HepG2 (cell line): ENCODE measurements around the gene THOP1. TPM values are rescaled to one million over a fixed set of nuclear protein-coding genes. Genes with fewer than 3 reads are reported as not detected.

Experiments
- DPF2 ChIP-seq: sonication (generic); formaldehyde crosslinking; IDR thresholded peaks from 2 replicates; pipeline ENCODE4 v1.4.0; 2020; ENCODE audit warnings: mild to moderate bottlenecking, low read depth, missing genetic modification reagents, borderline replicate concordance
- FLYWCH1 ChIP-seq: sonication (generic); formaldehyde crosslinking; IDR thresholded peaks from 2 replicates; pipeline ENCODE4 v1.8.1; 2023; ENCODE audit warnings: mild to moderate bottlenecking, missing genetic modification reagents
- FOXK2 ChIP-seq: fragments of 450-650 bp; IDR thresholded peaks from 2 replicates; pipeline ENCODE4 v1.6.1; 2016
- HNRNPL ChIP-seq: fragments of 200-400 bp; formaldehyde crosslinking; IDR thresholded peaks from 2 replicates; pipeline ENCODE4 v1.6.1; 2017; ENCODE audit warnings: mild to moderate bottlenecking, low read depth, low read length
- KAT7 ChIP-seq: IDR thresholded peaks from 2 replicates; pipeline ENCODE4 v1.6.1; 2018; ENCODE audit warnings: borderline replicate concordance, missing compliant biosample characterization
- KDM3A ChIP-seq: IDR thresholded peaks from 2 replicates; pipeline ENCODE4 v1.6.1; 2018; ENCODE audit warnings: low read depth, missing compliant biosample characterization
- KDM5A ChIP-seq: fragments of 200-600 bp; sonication (generic); IDR thresholded peaks from 2 replicates; pipeline ENCODE4 v1.7.0; 2018; ENCODE audit warnings: antibody characterized with exemption, mild to moderate bottlenecking, low read length, borderline replicate concordance
- MIER2 ChIP-seq: IDR thresholded peaks from 2 replicates; pipeline ENCODE4 v1.6.1; 2016; ENCODE audit warnings: missing biosample characterization, missing genetic modification reagents
- PCBP2 ChIP-seq: fragments of 200-400 bp; formaldehyde crosslinking; optimal IDR thresholded peaks from 2 replicates; pipeline ENCODE3; 2018; ENCODE audit warnings: low read length, low read depth; ENCODE audit not compliant: poor library complexity, severe bottlenecking
- POLR2A ChIP-seq, 2 experiments: IDR thresholded peaks; 2 replicates each; pipeline ENCODE4 v1.6.1; 2011; ENCODE audit warnings: low read depth in 2 of 2, low read length in 2 of 2, mild to moderate bottlenecking in 1 of 2, moderate library complexity in 1 of 2; ENCODE audit not compliant: insufficient read depth in 1 of 2
- SIN3A ChIP-seq: IDR thresholded peaks from 2 replicates; pipeline ENCODE4 v1.6.1; 2011; ENCODE audit warnings: low read depth, mild to moderate bottlenecking, control low read depth, low read length, borderline replicate concordance
- TEAD3 ChIP-seq: optimal IDR thresholded peaks from 2 replicates; pipeline ENCODE3; 2016; ENCODE audit warnings: borderline replicate concordance
- ZKSCAN5 ChIP-seq: sonication (generic); formaldehyde crosslinking; IDR thresholded peaks from 2 replicates; pipeline ENCODE4 v1.5.1; 2020; ENCODE audit warnings: mild to moderate bottlenecking, missing genetic modification reagents
- ZKSCAN8 ChIP-seq: IDR thresholded peaks from 2 replicates; pipeline ENCODE4 v1.6.1; 2016; ENCODE audit warnings: borderline replicate concordance, missing genetic modification reagents, missing compliant biosample characterization
- ZMYM3 ChIP-seq: sonication (generic); formaldehyde crosslinking; IDR thresholded peaks from 2 replicates; pipeline ENCODE4 v1.5.1; 2020; ENCODE audit warnings: mild to moderate bottlenecking, missing genetic modification reagents
- ZNF343 ChIP-seq: sonication (generic); formaldehyde crosslinking; IDR thresholded peaks from 2 replicates; pipeline ENCODE4 v1.4.0; 2020; ENCODE audit warnings: mild to moderate bottlenecking, missing genetic modification reagents
- ZNF768 ChIP-seq: sonication (generic); formaldehyde crosslinking; IDR thresholded peaks from 2 replicates; pipeline ENCODE4 v1.4.0; 2020; ENCODE audit warnings: missing genetic modification reagents
- polyA plus RNA-seq, 8 experiments: library from polyadenylated mRNA; depleted of rRNA in 3 of 8; stranded (reverse) in 7 of 8; unstranded in 1 of 8; fragments of >200 nt; fragmentation: Illumina TruSeq in 4 of 8; extraction: Trizol in 4 of 8; gene quantifications; 2 replicates each; pipeline versions ENCODE4 v1.2.1 to v1.2.3, GENCODE V29; 2011 to 2016; ENCODE audit warnings: low read depth in 4 of 8, missing spikeins in 1 of 8, mixed read lengths in 1 of 8; ENCODE audit not compliant: insufficient read depth in 1 of 8
- total RNA-seq, 5 experiments: library from RNA; depleted of rRNA; stranded (reverse); fragments of >200 nt; fragmentation: Illumina TruSeq; extraction: Trizol; gene quantifications; 2 replicates each; pipeline ENCODE4 v1.2.3, GENCODE V29; 2016; ENCODE audit warnings: low read depth in 1 of 5
- TF ChIP-seq, protein P1 (sequence below): sonication (generic); formaldehyde crosslinking; IDR thresholded peaks from 2 replicates; pipeline ENCODE4 v1.4.0; 2020; ENCODE audit warnings: mild to moderate bottlenecking, missing genetic modification reagents
- TF ChIP-seq, protein P2 (sequence below): sonication (generic); formaldehyde crosslinking; IDR thresholded peaks from 2 replicates; pipeline ENCODE4 v1.8.0; 2022; ENCODE audit warnings: mild to moderate bottlenecking, missing genetic modification reagents, moderate library complexity
- TF ChIP-seq, protein P3 (sequence below): sonication (generic); formaldehyde crosslinking; conservative IDR thresholded peaks from 2 replicates; pipeline ENCODE4 v1.8.1; 2023; ENCODE audit warnings: missing genetic modification reagents
- TF ChIP-seq, protein P4 (sequence below): sonication (generic); formaldehyde crosslinking; IDR thresholded peaks from 2 replicates; pipeline ENCODE4 v1.4.0; 2020; ENCODE audit warnings: missing genetic modification reagents

Gene THOP1
- total and polyA plus RNA-seq, 2 of the 13 experiments (the other 11 are each of a cell fraction or from before 2014, with no cell fraction given): 74.4 to 116 TPM

DNA sequence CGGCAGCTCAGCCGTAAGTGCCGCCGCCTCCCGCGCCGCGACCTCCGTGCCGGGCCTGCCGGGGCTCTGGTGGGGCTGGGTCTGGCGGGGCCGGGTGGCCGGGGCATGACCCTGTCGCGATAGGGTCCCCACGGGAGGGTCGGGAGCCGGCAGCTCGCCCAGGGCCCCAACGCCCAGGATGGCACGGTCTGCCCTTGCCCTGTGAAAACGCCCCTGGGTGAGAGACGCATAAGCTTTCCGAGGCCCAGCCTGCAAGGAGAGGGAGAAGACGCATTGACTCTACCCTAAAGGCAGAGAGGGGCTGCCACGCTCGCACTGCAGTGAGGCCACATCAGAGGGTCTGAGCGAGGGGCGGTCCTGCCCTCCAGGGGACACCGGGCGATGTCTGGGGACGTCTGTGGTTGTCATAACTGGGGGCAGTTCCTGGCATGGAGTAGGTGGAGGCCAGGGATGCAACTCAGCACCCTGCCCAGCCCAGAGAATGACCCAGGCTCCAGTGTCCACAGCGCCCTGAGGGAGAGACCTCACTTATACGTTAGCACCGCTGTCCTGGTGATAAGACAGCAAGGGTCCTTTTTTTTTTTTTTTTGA, 34.9 kb downstream of the THOP1 start (continued):
- TF ChIP-seq, protein P1, sequence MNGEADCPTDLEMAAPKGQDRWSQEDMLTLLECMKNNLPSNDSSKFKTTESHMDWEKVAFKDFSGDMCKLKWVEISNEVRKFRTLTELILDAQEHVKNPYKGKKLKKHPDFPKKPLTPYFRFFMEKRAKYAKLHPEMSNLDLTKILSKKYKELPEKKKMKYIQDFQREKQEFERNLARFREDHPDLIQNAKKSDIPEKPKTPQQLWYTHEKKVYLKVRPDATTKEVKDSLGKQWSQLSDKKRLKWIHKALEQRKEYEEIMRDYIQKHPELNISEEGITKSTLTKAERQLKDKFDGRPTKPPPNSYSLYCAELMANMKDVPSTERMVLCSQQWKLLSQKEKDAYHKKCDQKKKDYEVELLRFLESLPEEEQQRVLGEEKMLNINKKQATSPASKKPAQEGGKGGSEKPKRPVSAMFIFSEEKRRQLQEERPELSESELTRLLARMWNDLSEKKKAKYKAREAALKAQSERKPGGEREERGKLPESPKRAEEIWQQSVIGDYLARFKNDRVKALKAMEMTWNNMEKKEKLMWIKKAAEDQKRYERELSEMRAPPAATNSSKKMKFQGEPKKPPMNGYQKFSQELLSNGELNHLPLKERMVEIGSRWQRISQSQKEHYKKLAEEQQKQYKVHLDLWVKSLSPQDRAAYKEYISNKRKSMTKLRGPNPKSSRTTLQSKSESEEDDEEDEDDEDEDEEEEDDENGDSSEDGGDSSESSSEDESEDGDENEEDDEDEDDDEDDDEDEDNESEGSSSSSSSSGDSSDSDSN: peak; percentile 39; the same call in 1 of the 2 replicates
- TF ChIP-seq FOXK2 (no peak), TEAD3 (peak; percentile 8), ZKSCAN5 (CRISPR knock-in tag) (no peak), FLYWCH1 (no peak), SIN3A (no peak), ZNF343 (CRISPR knock-in tag) (no peak; the same call in 1 of the 2 replicates), KDM3A (CRISPR knock-in tag) (no peak), ZNF768 (CRISPR knock-in tag) (no peak), DPF2 (no peak), PCBP2 (no peak), KDM5A (no peak), POLR2A (IDR thresholded peaks at IDR 0.05; ENCODE audit: insufficient read depth in 1 of 2, low read depth in 2 of 2, low read length in 2 of 2) (peak in 1 of 2 experiments; percentile 0; a peak in 1 of 4 replicates), ZMYM3 (CRISPR knock-in tag) (no peak), ZKSCAN8 (no peak), KAT7 (CRISPR knock-in tag) (no peak), HNRNPL (0 out of 2 replicates have a peak, but pooled peaks have one; percentile 65), MIER2 (CRISPR knock-in tag) (no peak)
- TF ChIP-seq, protein P2, sequence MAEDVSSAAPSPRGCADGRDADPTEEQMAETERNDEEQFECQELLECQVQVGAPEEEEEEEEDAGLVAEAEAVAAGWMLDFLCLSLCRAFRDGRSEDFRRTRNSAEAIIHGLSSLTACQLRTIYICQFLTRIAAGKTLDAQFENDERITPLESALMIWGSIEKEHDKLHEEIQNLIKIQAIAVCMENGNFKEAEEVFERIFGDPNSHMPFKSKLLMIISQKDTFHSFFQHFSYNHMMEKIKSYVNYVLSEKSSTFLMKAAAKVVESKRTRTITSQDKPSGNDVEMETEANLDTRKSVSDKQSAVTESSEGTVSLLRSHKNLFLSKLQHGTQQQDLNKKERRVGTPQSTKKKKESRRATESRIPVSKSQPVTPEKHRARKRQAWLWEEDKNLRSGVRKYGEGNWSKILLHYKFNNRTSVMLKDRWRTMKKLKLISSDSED (CRISPR knock-in tag): no peak
- TF ChIP-seq, protein P3, sequence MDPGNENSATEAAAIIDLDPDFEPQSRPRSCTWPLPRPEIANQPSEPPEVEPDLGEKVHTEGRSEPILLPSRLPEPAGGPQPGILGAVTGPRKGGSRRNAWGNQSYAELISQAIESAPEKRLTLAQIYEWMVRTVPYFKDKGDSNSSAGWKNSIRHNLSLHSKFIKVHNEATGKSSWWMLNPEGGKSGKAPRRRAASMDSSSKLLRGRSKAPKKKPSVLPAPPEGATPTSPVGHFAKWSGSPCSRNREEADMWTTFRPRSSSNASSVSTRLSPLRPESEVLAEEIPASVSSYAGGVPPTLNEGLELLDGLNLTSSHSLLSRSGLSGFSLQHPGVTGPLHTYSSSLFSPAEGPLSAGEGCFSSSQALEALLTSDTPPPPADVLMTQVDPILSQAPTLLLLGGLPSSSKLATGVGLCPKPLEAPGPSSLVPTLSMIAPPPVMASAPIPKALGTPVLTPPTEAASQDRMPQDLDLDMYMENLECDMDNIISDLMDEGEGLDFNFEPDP: 0 out of 2 replicates have a peak, but pooled peaks have one; percentile 69
- TF ChIP-seq, protein P4, sequence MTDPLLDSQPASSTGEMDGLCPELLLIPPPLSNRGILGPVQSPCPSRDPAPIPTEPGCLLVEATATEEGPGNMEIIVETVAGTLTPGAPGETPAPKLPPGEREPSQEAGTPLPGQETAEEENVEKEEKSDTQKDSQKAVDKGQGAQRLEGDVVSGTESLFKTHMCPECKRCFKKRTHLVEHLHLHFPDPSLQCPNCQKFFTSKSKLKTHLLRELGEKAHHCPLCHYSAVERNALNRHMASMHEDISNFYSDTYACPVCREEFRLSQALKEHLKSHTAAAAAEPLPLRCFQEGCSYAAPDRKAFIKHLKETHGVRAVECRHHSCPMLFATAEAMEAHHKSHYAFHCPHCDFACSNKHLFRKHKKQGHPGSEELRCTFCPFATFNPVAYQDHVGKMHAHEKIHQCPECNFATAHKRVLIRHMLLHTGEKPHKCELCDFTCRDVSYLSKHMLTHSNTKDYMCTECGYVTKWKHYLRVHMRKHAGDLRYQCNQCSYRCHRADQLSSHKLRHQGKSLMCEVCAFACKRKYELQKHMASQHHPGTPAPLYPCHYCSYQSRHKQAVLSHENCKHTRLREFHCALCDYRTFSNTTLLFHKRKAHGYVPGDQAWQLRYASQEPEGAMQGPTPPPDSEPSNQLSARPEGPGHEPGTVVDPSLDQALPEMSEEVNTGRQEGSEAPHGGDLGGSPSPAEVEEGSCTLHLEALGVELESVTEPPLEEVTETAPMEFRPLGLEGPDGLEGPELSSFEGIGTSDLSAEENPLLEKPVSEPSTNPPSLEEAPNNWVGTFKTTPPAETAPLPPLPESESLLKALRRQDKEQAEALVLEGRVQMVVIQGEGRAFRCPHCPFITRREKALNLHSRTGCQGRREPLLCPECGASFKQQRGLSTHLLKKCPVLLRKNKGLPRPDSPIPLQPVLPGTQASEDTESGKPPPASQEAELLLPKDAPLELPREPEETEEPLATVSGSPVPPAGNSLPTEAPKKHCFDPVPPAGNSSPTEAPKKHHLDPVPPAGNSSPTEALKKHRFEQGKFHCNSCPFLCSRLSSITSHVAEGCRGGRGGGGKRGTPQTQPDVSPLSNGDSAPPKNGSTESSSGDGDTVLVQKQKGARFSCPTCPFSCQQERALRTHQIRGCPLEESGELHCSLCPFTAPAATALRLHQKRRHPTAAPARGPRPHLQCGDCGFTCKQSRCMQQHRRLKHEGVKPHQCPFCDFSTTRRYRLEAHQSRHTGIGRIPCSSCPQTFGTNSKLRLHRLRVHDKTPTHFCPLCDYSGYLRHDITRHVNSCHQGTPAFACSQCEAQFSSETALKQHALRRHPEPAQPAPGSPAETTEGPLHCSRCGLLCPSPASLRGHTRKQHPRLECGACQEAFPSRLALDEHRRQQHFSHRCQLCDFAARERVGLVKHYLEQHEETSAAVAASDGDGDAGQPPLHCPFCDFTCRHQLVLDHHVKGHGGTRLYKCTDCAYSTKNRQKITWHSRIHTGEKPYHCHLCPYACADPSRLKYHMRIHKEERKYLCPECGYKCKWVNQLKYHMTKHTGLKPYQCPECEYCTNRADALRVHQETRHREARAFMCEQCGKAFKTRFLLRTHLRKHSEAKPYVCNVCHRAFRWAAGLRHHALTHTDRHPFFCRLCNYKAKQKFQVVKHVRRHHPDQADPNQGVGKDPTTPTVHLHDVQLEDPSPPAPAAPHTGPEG: no peak
